ENCODE results near the gene LRRC8E. TPM values are rescaled to one million over a fixed set of nuclear protein-coding genes. Genes with fewer than 3 reads are reported as not detected.
"Not testable (repeated sequence)": the region's sequence is repeated elsewhere in the genome, so short reads cannot be mapped to it uniquely, and the experiment has no call there.

Gene LRRC8E
- total RNA-seq, 2 experiments from 2014 or later: not detected

DNA sequence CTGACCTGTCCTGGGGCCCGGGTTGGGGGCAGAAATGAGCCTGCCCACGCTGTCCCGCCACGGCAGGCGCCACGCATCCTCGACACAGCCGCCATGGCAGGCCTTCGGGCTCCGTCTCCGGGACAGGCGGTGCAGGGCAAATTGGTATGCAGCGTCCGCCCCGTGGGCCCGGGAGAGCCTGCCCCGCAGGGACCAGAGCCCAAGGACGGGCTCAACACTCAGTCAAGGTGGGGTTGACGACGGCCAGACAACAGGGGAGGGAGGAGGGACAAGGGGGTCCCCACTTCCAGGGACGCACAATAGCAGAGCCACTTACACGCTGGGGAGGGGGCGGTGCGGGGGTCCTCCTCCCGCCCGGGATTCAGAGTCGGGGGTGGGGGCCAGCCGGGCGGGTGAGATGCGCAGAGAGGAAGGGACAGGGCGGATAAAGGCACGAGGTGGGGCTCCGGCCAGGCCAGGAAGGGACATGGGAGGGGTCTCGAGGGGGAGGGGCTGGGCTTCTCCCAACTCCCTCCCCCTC is 36.4 kb downstream of the LRRC8E start:
- POLR2A ChIA-PET: no interaction called here
- no peak for DNase-seq
- CTCF ChIA-PET: interaction anchor here (1.1 kb wide), 1 partner anchor 55 kb away, joined by 4 read pairs; no protein-coding TSS in a partner anchor
- Mint-ChIP-seq H3K9me3 (no peaks in the 10 kb centered on the region), H3K4me1 (peaks cover 36% of the 10 kb centered on the region), H3K27me3 (peaks cover under 1% of the 10 kb centered on the region), H3K27ac (no peak overlapping the region), H3K4me3 (no peak overlapping the region), H3K36me3 (ENCODE audit: low read depth) (no peaks in the 10 kb centered on the region)

GRCh38 chr19:7925171-7925851 is 37.0 kb downstream of the LRRC8E start:
- peak overlapping the region; percentile 40 for H3K27ac Mint-ChIP-seq

DNA sequence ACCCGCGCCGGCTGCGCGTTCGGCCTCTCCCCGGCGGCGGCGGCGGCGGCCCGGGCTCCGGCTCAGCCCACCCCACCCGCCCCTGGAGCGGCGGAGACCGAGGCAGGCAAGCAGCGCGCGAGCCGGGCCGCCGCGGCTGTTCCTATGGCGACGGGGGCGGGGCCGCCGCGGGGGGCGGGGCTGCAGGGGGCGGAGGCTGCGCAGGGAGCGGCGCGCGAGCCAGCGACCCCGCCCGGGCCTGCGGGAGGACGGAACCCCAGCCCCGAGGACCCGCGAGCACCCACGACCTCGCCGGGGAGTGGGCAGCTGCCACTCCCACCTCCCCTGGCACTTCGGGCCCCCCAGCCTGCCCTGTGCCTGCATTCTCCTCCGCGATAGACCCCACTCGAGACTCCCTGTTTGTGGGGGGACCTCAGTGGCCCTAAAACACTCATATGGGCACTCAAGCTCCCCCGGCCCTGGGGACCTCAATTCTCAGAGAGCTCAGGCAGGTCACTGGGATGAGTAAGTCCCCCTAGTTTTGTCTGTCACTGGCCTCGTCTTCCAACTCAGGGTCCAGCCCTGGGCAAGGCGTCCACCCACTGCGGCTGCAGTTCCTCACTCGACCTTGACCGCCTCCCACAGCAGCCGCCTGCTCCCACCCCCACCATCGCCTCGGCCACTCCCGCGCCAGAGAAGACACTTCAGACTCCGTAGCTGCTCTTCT is 37.9 kb downstream of the LRRC8E start, which contains the start of gene CTXN1:
TSS of gene CTXN1 (minus strand) at position 115 of the 706 bp plus-strand sequence. CDS start 597 bp downstream, outside the sequence.
- peaks cover 28% of the 10 kb centered on the region for H3K4me1 Mint-ChIP-seq
- ChIA-PET POLR2A (interaction anchor here (1.0 to 1.8 kb wide), 3 partner anchors 8 to 18 kb away, joined by 3 to 4 read pairs (median 4); no protein-coding TSS in a partner anchor), CTCF (no interaction called here)
- H3K9me3 Mint-ChIP-seq: no peaks in the 10 kb centered on the region
- H3K27ac Mint-ChIP-seq: peak within 1 kb of the TSS; percentile 40
- H3K4me3 Mint-ChIP-seq: peak within 1 kb of the TSS; percentile 70
- peak; percentile 80 for DNase-seq
- no peaks in the 10 kb centered on the region for H3K27me3 Mint-ChIP-seq
- no peaks in the 10 kb centered on the region for H3K36me3 Mint-ChIP-seq (ENCODE audit: low read depth)

More at GRCh38 chr19:7925171-7925851, 37.0 kb downstream of the LRRC8E start:
- CTCF ChIA-PET: no interaction called here
- H3K4me1 Mint-ChIP-seq: peaks cover 32% of the 10 kb centered on the region
- peak; percentile 81 for DNase-seq
- H3K9me3 Mint-ChIP-seq: no peaks in the 10 kb centered on the region
- no peaks in the 10 kb centered on the region for H3K27me3 Mint-ChIP-seq
- no peaks in the 10 kb centered on the region for H3K36me3 Mint-ChIP-seq (ENCODE audit: low read depth)
- POLR2A ChIA-PET: no interaction called here
- H3K4me3 Mint-ChIP-seq: peak overlapping the region; percentile 70

- ChIA-PET POLR2A (interaction anchor here (1.0 to 1.8 kb wide), 3 partner anchors 9 to 17 kb away, joined by 3 to 4 read pairs (median 4); no protein-coding TSS in a partner anchor), CTCF (interaction anchor here (0.6 to 0.9 kb wide), 2 partner anchors 16 to 227 kb away, joined by 3 read pairs; partner anchors contain the start of gene TIMM44)
- Mint-ChIP-seq H3K4me1 (peaks cover 22% of the 10 kb centered on the region), H3K36me3 (ENCODE audit: low read depth) (no peaks in the 10 kb centered on the region), H3K9me3 (no peaks in the 10 kb centered on the region), H3K27me3 (no peaks in the 10 kb centered on the region), H3K27ac (no peak overlapping the region), H3K4me3 (peak overlapping the region; percentile 19)
- no peak for DNase-seq
Measured at GRCh38 chr19:7926727-7927604, 38.7 kb downstream of the LRRC8E start.

DNA sequence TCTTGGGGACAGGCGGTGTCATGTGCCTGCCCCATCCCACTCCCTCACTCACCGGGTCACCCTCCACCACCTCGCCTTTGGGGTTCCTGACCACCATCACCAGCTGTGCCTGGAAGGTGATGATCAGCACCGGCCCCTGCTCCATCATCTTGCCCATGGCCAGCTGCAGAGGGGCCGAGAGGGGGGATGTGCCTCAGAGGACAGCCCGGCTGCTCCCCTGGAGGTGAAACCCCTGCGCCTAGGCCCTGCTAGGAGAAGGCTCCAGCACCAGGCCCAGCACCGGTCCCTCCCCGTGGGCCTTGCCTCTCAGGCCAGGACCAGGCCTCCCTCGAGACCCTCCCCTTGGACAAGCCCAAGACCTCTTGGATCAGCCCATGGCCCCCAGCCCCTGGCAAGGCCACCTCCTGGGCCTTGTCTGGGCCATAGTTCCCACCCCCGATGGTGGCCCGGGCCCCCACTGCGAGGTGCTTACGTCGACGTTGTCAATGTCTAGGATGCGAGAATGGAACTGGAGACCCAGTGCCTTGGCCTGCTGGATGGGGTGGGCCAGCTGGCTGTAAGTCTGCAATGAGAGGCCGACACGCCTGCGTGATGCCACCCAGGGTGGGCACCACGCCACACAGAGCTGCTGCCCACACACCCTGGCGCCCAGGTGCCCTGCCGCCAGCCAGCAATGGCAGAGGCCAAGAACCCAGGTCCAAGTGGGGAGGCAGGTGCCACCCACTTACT is 39.5 kb downstream of the LRRC8E start:
- peaks cover 3% of the 10 kb centered on the region for H3K36me3 Mint-ChIP-seq (ENCODE audit: low read depth)
- H3K9me3 Mint-ChIP-seq: no peaks in the 10 kb centered on the region
- no peak for DNase-seq
- peaks cover 19% of the 10 kb centered on the region for H3K4me1 Mint-ChIP-seq
- CTCF ChIA-PET: interaction anchor here (0.6 to 1.7 kb wide), 3 partner anchors 14 to 226 kb away, joined by 3 to 4 read pairs (median 3); partner anchors contain the start of gene TIMM44
- H3K27me3 Mint-ChIP-seq: no peaks in the 10 kb centered on the region
- no peak overlapping the region for H3K27ac Mint-ChIP-seq
- no peak overlapping the region for H3K4me3 Mint-ChIP-seq
- POLR2A ChIA-PET: interaction anchor here (1.8 kb wide), 1 partner anchor 15 kb away, joined by 4 read pairs; no protein-coding TSS in a partner anchor

GRCh38 chr19:7928334-7928706 is 40.0 kb downstream of the LRRC8E start:
- Mint-ChIP-seq H3K4me3 (no peak overlapping the region), H3K27me3 (no peaks in the 10 kb centered on the region), H3K36me3 (ENCODE audit: low read depth) (peaks cover 3% of the 10 kb centered on the region), H3K9me3 (no peaks in the 10 kb centered on the region), H3K27ac (no peak overlapping the region), H3K4me1 (peaks cover 16% of the 10 kb centered on the region)
- CTCF ChIA-PET: interaction anchor here (1.7 to 3.5 kb wide), 4 partner anchors 8 to 59 kb away, joined by 4 to 28 read pairs (median 12); partner anchors contain the start of genes SNAPC2 and TIMM44
- DNase-seq: no peak
- POLR2A ChIA-PET: interaction anchor here (1.7 kb wide), 1 partner anchor 15 kb away, joined by 11 read pairs; the partner anchor contains the start of gene TIMM44

DNA sequence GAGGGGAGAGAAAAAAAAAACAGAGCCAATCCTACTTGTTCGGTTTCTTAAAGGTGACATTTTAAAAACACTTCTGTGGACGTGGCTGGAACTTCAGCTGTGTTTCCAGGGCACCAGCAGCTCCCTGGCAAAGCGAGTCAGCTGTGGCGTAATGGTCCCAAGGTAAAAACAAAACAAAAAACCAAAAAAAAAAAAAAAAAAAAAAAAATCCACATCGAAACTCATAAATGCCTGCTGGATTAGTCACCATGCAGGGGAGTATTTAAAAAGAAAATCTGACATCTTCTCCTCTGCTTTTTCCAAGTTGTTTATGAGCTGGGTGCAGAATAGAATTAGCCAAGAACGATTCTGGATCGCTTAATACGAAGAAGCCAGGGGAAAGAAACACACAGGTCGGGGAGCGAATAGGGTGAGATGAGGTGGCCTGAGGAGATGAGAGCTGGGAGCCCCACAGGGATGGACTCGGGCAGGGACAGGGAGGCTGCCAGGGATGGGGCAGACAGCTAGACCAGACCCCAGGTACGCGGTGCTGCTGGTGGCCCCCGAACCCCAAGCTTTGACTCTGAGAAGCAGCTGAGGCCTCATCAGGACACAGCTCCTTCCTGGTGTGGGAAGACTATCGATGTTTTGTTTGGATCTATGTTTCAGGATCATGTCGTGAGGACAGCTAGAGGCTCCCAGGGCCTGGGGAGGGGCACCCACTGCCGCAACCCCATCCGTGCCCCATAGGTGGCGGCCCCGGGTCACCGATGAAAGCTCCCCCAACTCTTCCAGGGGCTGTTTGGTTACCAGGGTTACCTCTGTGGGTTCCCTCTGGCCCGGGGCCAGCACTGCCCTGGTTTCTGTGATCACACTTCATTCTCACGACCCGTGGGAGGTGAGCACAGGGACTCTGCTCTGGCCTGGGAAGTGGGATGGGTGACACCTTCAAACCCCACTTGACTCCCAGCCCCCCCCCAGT is 40.7 kb downstream of the LRRC8E start:
- DNase-seq: peak; percentile 56
- H3K27me3 Mint-ChIP-seq: no peaks in the 10 kb centered on the region
- peaks cover 6% of the 10 kb centered on the region for H3K36me3 Mint-ChIP-seq (ENCODE audit: low read depth)
- no peak overlapping the region for H3K27ac Mint-ChIP-seq
- CTCF ChIA-PET: interaction anchor here (0.6 to 3.5 kb wide), 8 partner anchors 9 to 605 kb away, joined by 3 to 28 read pairs (median 4); partner anchors contain the start of genes SNAPC2 and TIMM44
- no peaks in the 10 kb centered on the region for H3K9me3 Mint-ChIP-seq
- POLR2A ChIA-PET: interaction anchor here (1.7 to 1.8 kb wide), 2 partner anchors 8 to 14 kb away, joined by 8 to 11 read pairs; partner anchors contain the start of genes SNAPC2 and TIMM44
- no peak overlapping the region for H3K4me3 Mint-ChIP-seq
- H3K4me1 Mint-ChIP-seq: peaks cover 16% of the 10 kb centered on the region

DNA sequence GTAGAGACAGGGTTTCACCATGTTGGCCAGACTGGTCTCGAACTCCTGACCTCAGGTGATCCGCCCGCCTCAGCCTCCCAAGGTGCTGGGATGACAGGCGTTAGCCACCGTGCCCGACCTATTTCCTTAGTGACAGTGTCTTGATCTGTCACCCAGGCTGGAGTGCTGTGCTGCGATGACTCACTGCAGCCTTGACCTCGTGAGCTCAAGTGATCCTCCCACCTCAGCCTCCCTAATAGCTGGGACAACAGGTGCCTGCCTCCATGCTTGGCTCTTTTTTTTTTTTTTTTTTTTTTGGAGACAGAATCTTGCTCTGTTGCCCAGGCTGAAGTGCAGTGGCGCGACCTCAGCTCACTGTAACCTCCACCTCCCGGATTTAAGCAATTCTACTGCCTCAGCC is 41.7 kb downstream of the LRRC8E start:
- ChIA-PET CTCF (interaction anchor here (0.7 to 3.5 kb wide), 6 partner anchors 10 to 387 kb away, joined by 3 to 28 read pairs (median 6); partner anchors contain the start of genes SNAPC2 and TIMM44), POLR2A (interaction anchor here (1.8 kb wide), 2 partner anchors 9 to 13 kb away, joined by 8 to 9 read pairs; partner anchors contain the start of genes SNAPC2 and TIMM44)
- H3K4me3 Mint-ChIP-seq; H3K36me3 Mint-ChIP-seq (ENCODE audit: low read depth); H3K9me3 Mint-ChIP-seq; H3K27ac Mint-ChIP-seq; DNase-seq; H3K27me3 Mint-ChIP-seq: not testable (repeated sequence)
- peaks cover 13% of the 10 kb centered on the region for H3K4me1 Mint-ChIP-seq

DNA sequence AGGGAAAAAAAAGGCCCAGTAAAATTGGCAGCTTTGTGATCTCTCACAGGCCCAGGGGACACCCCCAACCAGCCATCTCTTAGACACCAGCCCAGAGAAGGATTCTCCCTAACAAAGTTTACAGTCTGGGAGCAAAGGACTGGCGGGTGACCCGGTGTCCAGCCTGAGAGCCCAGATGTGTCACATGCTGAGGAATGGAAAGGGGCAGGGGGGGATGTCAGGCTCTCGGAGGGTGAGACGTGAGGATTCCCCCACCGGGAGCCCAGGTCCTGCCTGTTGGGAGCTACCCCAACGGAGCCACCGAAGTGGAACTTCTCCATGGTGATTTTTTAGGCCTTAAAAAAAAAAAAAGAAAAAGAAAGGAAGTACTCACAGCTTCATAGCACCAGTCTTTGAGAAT is 42.5 kb downstream of the LRRC8E start:
- ChIA-PET POLR2A (interaction anchor here (0.9 to 1.8 kb wide), 2 partner anchors 12 to 225 kb away, joined by 3 to 9 read pairs; partner anchors contain the start of gene TIMM44), CTCF (interaction anchor here (0.7 to 3.5 kb wide), 6 partner anchors 10 to 388 kb away, joined by 3 to 28 read pairs (median 6); partner anchors contain the start of genes SNAPC2 and TIMM44)

DNA sequence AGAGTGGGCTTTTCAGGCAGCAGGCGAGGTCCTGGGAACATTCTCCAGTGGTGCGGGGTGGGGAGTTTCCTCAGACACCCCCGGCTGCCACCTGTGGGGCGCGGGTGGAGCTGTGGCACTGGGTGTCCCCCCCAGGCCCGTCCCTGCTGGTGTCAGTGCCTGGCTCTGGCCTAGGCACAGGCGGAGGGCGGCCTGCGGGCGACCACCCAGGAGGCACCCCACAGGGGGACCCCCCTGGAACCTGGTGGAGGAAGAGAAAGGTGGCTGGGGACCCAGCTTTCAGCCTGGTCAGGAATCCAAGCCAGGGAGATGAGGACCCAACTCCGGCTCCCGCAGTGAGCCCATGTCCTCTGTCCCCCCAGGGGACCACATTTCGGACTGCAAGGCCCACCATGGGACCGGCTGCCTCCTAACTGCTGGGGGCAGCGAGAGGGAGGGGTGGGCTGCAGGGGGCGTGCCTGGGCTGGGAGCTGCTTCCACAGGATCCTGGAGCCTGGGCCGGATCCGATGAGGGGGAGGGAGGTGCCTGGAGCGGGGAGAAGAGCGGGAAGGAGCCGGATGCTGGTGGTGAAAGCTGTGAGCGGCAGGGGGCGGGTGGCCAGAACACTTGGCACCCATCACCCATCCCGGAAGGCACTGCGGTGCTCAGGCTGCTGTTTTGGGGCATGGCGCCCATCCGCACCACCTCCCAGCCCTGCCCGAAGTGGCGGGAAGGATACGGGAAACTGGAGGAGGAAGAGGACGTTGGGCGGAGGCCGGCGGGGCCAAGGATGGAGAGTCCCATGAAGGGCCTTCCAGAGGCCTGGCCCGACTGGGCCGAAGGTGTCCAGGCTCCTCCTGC is 43.1 kb downstream of the LRRC8E start:
- POLR2A ChIA-PET: interaction anchor here (0.9 to 1.8 kb wide), 2 partner anchors 12 to 226 kb away, joined by 3 to 9 read pairs; partner anchors contain the start of gene TIMM44
- no peak for DNase-seq
- H3K4me3 Mint-ChIP-seq: no peak overlapping the region
- CTCF ChIA-PET: interaction anchor here (1.1 to 3.5 kb wide), 4 partner anchors 9 to 13 kb away, joined by 3 to 28 read pairs (median 12); partner anchors contain the start of genes SNAPC2 and TIMM44
- H3K36me3 Mint-ChIP-seq (ENCODE audit: low read depth): peaks cover 20% of the 10 kb centered on the region
- no peaks in the 10 kb centered on the region for H3K27me3 Mint-ChIP-seq
- no peak overlapping the region for H3K27ac Mint-ChIP-seq
- H3K4me1 Mint-ChIP-seq: peaks cover 9% of the 10 kb centered on the region
- H3K9me3 Mint-ChIP-seq: no peaks in the 10 kb centered on the region

More for the DNA sequence above, 42.5 kb downstream of the LRRC8E start:
- Mint-ChIP-seq H3K27me3 (no peaks in the 10 kb centered on the region), H3K4me3 (no peak overlapping the region), H3K4me1 (peaks cover 12% of the 10 kb centered on the region), H3K9me3 (no peaks in the 10 kb centered on the region), H3K36me3 (ENCODE audit: low read depth) (peaks cover 15% of the 10 kb centered on the region), H3K27ac (no peak overlapping the region)
- no peak for DNase-seq
